GM19395 (cell line): ENCODE data around the gene SETD1A.

Source experiments
- ATAC-seq: cut with Tn5 transposase; IDR thresholded peaks from one replicate; pipeline ENCODE4 v1.9.1; 2021; ENCODE audit warnings: mild to moderate bottlenecking, moderate library complexity; ENCODE audit not compliant: unreplicated experiment

The SETD1A gene

DNA sequence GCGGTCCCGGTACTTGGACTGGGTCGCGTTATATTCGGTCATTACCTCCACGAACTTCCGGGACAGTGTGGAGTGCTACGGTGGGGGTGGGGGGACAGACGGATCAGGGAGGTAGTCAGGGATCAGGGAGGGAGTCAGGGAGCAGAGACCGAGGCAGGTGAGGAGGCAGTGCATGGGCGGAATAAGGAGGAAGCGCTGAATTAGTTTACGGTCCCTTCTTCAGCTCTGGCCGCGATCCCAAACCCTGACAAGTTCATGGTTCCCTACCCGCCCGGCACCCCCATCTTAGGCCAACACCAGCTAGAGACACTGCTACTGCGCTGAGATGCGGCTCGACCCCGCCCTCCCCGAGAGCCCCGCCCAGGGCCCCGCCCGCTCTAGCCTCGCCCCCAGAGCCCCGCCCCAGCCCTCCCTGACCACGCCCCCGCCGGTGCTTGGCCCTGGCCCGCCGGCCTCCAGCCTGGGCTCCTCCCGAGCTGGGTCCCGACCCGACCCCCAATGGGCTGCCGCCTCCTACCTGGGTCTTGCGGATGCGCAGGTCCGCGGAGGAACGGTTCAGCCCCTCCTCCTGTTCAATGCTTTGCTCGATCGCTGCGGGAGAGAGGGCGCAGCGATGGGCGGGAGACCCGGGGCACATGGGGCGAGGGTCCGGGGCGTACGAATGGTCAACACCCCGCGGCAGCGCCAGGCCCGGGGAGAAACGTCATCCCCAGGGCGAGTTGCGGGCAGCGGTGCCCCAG is 39.6 kb downstream of the SETD1A start:
- ATAC-seq = peak; percentile 75

DNA sequence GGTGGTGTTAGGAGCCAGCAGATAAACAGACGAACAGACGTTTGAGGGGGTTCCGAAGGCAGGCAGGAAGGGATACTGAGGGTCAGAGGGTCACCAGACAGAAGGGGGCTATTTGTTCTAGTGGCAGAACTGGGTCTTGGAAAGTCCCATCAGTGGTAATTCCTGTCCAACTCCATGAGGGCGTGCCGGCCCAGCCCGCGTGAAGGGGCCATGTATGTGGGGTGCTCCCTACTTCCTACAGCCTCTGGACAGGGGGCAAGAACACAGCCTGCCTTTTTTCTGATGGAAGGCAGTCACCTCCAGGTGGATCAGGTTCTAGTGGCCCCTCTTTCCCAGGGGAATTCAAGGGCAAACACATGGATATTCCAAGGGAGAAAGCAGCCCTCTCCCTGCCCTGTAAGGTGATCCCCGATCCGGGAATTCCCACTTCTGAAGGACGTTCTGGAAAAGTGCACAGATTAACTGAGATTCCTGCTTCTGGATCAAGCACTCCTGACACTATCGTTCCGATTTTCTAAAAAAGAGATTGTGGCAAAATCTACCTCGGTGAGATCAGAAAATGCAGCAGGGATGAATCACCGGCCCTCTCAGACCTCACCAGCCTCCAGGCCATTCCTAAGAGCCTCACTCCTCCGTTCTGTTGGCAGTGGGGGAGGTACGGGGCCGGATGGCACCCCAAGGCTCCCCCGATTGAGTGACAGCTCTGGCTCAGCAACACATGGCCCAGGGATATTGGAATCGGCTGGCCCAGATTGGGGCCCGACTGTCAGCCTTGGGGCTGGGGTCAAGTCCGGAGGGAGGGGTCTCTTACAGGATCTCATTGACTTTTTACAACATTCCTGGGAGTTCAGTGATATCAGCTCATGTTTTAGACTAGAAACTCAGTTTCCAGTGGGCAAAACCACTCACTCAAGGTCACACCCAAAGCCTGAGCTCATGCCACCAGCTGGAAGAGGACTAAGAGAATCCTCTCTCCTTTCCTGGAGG is 40.5 kb downstream of the SETD1A start:
- no peak for ATAC-seq

DNA sequence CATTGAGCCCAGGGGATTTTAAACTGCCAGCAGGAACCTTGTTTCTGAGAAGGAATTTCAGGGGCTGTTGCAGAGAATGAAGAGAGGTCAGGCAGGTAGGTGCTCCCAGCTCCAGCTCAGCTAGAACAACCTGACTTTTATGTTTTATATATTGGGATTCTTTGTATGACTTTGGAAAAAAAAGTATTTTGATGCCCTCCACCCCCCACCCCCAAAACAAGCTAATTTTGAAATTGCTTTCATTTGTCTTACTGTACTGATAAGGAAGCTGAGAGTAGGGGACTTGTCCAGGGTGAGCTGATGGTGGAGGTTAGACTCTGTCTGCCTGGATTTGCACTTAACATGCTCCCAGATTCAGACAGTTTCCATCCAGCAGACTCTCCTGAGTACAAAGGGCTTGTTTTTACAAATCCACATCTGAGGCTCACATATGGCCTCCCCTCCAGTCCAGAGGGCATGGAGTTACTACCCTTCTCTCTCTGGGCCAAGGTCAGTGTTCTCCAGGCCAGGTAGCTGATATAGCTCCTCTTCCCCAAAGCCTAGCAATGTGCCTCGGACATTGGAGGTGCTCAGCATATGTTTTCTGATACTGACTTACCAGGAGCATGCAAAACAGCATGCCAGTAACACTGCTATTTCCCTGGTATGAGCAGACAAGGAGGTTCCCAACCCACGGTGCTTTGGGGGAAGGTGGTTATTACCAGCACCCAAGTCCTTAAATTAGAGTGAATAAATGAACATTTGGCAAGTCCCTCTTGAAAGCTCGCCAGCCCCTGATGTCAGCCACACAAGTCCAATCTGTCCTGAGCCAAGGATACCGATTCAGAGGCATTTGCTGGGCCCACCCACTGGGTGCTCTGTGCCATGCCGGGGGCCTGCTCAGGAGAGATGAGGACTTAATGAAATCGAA is 41.6 kb downstream of the SETD1A start:
- ATAC-seq = no peak

DNA sequence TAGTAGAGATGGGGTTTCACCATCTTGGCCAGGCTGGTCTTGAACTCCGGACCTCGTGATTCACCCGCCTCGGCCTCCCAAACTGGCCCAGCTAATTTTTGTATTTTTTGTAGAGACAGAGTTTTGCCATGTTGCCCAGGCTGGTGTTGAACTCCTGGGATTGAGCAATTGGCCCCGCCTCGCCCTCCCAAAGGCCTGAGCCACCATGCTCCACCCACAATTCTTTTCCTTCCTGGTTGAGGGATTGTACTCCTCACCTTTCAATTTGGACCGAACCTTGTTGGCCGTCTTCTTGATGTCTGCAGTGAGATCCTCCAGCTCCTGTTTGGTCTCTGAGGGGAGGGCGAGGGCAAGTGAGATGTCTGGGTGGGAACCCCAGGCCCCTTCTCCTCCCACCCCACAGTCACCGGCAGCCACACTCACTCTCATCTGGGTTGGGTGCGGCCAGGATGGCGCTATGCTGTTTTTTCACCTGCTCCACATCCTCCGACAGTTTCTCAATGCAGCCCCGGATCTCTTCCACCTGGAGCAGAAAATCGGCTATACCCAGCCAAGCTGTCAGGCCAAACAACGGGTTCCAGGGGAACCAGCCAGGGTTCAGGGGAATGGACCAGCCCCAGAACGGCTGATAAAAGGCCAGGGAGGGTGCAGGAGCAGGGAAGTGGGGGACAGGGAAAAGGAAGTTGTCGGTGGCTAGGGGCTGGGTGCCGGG is 43.3 kb downstream of the SETD1A start:
- ATAC-seq = no peak

DNA sequence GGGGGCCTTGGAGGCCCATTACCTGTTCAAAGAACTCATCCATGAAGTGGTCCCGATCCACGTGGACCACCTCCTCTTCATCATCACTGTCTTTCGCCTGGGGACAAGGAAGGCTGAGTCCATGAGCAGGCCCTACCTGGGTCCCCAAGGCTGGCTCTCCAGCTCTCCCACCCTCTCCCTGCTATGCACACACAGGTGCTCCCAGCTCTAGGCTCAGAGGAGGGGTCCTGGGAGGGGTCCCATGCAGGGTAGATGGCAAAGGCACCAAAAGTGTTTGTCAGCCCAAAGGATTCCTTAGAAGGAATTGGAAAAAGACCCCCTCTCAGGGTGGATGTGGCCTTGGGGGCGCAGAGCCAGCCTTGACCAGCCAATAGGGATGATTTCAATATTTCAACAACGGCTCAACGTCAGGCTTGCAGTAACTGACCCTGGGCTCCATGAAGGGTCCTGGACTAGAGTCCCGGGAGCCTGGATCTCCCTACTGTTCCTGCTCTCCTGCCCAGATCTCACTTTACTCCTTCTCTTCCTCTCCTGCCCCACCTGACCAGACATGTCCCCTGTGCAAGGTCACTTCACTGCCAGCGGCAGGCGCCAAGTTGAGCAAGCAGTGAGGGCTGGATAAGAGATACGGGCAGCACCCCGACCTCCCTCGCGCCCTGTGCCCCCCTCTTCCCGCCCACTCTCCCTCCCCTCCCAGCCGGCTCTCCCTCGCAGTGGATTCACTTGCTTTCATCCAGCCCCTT is 44.1 kb downstream of the SETD1A start:
- ATAC-seq = no peak

DNA sequence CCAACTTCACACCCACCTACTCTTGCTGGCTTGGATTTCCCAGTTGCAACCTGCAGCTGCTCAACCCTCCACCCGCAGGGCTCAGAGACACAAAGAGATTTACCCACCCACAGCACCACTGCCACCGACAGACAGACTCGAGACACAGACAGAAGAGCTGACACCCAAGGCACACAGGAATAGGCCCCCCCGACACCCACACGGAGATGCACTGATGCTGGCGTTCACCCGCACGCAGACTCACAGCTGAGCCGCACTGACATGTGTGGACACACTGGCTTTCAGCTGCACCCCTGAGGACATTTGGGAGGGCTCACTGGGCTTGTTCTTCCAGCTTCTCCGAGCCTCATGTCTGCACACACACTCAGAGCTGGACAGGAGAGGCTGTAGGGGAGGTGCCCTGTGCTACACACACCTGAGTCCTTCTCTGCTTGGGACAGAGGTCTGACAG is 44.7 kb downstream of the SETD1A start:
- ATAC-seq = no peak

DNA sequence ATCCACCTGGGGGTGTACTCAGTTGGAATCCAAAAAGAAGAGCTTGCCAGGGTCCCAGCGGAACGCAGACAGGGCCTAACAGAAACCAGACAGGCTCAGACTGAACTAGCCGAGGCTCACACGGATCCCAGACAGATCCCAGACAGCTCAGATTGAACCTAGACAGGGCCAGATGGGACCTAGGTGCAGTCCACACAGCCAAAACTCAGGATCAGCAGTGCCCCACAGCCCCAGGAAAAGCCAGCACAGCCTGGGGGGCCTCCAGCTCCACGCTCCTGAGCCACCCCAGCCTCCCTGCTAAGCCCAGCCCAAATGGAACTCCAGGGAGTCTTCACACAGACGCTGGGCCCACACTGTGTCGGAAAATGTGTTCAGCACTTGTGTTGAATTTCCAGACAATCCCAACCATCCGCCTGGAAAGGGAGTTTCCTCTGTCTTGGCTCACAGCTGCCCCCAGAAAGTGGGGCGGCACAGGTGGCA is 45.3 kb downstream of the SETD1A start:
- ATAC-seq = no peak

DNA sequence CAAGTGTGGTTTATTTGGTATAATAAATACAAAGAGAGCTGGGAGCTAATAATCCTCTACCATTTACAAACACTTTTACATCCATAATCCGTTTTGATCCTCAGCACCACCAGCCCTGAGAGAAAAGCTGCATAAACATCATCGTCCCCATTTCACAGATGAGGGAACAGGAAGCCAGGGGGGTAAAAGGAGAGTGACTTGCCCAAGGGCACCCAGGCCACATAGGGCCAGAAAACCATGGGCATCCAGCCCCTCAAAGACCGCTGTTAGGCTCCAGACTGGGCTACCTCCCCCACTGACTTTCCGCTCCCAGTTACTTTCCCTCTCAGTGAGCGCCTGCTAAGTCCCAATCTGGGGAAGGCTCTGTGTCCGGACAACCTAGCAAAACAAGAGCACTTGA is 46.2 kb downstream of the SETD1A start:
- no peak for ATAC-seq

DNA sequence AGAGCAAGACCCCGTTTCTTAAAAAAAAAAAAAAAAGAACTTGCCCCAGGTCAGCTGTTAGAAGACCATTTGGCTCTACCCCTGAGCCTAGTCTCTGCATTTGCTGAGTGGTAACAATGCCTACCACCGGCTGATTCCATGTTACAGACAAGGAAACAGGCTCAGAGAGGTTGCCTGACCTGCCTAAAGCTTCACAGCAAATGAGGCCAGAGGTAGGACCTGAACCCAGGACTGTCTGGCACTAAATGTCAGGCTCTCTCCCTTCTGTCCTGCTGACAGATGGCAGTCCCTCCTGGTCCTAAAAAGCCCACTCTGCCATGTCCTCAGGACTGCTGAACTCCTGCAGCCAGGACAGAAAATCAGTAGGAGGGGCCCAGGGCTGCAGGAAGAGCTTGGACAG is 47.1 kb downstream of the SETD1A start:
- ATAC-seq = no peak

DNA sequence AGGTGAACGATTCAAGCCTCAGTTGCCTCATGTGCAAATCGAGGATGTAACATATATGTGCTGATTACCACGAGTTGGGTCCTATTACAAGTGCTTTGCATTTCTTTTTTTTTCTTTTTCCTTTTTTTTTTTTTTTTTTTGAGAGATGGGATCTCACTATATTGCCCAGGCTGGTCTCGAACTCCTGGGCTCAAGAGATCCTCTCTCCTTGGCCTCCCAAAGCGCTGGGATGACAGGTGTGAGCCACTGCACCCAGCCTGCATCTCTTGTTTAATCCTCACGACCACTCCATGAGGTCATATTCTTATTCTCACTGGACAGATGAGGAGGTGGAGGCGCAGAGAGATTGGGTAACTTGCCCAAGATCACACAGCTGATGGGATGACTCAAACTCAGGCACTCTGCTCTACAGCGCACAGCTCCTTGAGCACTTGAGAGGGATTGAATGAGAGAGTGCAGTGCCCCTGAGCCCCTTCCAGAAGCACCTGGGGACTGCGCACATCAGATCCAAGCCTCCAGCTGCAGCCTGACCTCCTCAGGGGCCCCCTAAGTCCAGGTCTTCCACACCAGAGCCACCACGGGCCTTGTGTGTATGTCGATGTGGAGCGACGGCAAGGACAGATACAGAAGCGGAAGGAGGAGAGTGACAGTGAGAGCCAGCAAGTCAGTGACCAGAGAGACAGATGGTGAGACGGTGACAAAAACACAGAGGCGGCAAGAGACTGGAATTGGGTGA is 48.0 kb downstream of the SETD1A start:
- no peak for ATAC-seq

DNA sequence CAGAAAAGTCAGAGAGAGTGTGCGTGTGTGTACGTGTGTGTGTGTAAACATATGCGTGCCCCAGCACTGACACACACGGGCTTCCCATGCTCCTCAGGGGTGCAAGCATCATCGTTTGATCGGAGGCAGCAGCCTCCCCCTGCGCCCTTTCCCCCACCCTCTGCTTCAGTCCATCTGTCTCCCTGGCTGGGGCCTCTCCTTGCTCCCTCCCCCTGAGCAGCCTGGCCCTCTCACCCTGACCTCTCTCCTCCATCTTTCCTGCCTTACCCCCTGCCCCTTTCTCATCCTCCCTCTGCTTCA is 48.5 kb downstream of the SETD1A start:
- ATAC-seq = no peak

DNA sequence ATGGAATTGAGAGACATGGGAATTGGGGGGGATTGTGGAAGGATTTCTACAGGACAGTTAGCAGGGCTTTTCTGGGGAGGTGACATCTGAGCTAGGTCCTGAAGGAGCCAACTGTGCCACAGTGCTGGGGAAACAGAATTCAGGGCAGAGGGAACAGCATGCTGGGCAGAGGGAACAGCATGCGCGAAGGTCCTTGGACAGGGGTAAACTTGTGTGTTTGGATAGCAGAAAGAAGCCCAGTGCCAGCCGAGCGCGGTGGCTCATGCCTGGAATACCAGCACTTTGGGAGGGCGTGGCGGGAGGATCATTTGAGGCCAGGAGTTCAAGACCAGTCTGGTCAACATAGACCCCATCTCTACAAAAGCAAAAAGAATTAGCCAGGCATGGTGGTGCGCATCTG is 49.0 kb downstream of the SETD1A start:
- no peak for ATAC-seq

DNA sequence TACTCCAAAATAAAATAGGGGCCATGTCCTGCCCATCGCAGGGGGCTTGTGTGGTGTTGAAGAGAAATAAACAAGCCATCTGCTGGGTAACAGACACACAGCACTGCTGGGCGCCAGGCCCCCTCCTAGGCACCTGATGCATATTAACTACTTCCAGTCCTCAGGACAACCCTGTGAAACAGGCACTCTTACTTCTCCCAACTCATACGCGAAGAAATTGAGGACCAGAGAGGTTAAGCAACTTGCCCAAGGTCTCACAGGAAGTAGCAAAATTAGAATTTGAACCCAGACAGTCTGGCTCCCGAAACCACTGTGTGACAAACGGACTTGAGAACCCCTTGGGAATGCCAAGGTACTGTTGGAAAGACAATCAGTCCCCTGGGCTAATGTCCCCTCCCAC is 50.1 kb downstream of the SETD1A start:
- no peak for ATAC-seq

DNA sequence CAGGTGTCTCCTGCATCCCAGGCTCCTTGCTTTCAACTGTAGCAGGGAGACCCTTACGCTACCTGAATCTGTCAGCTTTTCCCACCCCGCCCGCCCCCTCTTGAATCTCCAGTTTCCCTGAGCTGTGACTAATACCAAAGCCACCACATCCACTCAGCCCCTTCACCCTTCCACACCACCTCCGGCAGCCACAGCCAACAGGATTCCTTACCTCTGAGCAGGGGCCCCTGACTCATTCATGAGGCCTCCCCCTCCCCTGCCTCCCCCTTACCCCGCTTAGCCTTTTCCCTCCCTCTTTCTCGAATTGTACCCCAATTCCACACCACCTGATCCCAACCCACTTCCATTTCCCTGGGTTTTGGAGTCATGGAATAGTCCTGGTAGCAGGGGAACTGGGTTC is 50.6 kb downstream of the SETD1A start:
- no peak for ATAC-seq

DNA sequence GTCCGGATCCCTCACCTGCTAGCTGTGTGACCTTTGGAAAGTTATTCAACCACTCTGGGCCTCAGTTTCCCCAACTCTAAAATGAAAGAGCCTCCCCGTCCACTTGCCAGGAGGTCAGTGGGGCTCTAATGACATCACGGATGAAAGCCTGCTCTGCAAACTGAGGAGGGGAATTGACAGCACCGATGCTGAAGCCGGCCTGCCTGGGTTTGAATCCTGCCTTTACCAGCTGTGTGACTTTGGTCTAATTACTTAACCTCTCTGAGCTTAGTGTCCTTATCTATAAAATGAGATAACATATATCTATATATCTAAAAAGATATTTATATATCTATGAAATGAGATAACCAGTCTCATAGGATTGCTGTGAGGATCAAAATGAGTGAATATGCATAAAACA is 51.0 kb downstream of the SETD1A start:
- ATAC-seq = no peak

DNA sequence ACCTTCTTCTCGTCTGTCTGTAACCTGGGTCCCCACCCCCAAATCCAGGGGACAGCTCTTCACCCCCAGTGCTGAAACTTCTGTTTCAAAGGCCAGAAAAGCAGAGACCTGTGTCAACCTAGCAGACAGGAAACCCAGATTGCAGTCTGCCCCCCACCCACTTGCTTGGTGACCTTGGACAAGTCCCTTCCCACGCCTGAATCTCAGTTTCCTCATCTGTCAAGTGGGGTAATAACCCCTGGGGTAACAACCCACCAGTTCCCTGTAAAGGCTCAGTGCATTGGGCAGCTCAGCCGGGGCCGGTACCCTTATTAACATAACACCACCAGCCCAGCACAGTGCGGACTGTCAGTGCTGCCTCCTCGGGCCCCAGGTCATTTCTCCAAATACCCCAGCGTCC is 51.6 kb downstream of the SETD1A start:
- ATAC-seq = no peak

DNA sequence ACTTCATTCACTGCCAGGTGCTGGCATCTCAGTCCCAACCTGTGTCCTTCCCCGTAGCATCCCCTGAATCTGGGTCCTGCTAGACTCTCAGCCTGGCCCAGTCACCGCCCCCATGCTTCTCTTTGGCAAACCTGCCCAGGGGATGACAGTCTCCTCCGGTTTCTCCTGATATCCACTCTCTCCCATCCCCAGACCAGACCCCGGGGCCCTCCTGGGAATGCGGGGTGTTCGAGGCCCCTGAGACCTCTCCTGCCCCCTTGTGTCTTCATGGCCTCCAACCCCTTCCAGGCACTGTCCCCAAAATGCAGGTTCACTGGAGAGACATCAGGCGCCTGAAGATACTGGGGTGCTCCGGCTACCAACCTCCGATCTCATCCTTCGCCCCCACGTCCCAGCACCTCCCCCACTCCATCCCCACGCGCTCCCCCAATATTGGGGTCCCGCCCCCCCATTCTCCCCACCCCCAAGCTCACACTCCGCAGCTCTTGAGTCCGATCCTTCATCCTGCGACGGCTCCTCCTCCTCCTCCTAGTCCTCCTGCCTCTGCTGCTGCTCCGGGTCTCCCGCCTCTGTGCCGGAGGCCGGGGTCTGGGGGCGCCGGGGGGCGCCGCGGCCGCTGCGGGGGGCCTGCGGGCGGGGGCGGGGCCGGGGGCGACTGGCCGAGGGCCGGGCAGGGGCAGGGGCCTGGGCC is 52.5 kb downstream of the SETD1A start:
- ATAC-seq = no peak

DNA sequence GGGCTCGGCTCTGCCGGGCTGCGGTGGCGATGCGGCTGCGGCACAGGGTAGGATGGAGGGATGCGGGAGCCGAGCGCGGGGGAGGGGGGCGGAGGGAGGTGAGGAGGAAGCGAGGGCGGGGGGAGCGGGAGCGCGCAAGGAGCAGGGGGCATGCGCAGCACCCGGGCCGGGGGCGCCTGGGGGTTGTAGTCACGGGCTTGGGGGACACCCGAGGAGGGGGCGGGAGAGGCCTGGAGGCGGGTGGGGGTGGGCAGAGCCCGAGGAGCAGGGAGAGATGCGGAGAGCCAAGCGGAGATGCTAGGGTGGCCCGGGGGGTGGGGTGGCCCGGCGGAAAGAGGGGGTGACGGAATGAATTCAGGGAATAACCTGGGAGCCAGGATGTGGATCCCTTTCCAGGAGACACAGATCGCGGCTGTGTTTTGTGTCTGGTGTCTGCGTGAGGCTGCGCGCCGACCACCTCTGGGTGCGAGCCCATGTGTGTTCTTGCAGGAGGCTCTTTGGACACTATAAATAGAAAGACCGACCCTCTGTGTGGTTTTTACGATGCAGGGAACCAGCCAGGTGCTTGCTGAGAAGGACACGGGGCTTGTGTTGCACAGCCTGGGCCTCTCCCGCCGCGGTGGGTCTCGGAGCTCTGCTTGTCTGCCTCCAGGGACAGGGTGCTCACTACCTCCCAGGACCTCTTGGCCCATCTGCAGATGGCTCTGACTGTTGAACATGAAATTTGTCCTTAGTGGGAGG is 53.2 kb downstream of the SETD1A start, which contains the start of gene STX1B:
Gene STX1B, minus strand, starts transcription at position 54 of the 741 bp plus-strand sequence. CDS start 242 bp downstream, outside the sequence.
- no peak for ATAC-seq
